ENCODE measurements around the gene PLXNA2. TPM values are rescaled to one million over a fixed set of nuclear protein-coding genes. Genes with fewer than 3 reads are reported as not detected.

Gene PLXNA2
- total RNA-seq, 4 donors from 2014 or later: 17.2 to 29.7 (median 24.6) TPM

DNA sequence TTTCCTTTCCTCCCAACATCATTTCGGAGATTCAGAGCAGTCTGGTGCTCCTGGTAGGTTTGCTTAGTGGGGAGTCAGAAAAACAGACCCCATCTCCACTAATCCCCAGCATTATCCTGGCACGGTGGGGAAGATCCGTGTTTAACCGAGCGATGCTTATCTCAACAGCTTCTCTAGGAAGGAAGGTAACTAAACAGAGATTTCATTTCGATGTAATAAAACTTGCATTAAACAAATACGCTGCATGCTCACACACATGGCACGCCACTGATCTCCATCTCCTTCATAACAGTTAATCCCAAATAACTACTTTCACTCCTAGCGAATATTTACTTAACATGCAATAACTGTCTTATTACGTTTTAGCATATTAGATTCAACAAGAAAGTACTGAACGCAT is 188.6 kb downstream of the PLXNA2 start:
- Histone ChIP-seq H3K27me3 (no peaks in the 10 kb centered on the region), H3K9me3 (no peaks in the 10 kb centered on the region), H3K4me3 (no peak overlapping the region), H3K27ac (no peak overlapping the region), H3K36me3 (peaks cover 0 to 48% (median 0%) of the 10 kb centered on the region in 3 donors), H3K4me1 (peaks cover 0 to 16% (median 3%) of the 10 kb centered on the region in 4 donors)
- 96% methylated on average over 11 of the region's 11 CpGs for WGBS, 2 donors
- DNase-seq (ENCODE audit: low spot score in 2 of 2): no peak
- TF ChIP-seq, protein P1, sequence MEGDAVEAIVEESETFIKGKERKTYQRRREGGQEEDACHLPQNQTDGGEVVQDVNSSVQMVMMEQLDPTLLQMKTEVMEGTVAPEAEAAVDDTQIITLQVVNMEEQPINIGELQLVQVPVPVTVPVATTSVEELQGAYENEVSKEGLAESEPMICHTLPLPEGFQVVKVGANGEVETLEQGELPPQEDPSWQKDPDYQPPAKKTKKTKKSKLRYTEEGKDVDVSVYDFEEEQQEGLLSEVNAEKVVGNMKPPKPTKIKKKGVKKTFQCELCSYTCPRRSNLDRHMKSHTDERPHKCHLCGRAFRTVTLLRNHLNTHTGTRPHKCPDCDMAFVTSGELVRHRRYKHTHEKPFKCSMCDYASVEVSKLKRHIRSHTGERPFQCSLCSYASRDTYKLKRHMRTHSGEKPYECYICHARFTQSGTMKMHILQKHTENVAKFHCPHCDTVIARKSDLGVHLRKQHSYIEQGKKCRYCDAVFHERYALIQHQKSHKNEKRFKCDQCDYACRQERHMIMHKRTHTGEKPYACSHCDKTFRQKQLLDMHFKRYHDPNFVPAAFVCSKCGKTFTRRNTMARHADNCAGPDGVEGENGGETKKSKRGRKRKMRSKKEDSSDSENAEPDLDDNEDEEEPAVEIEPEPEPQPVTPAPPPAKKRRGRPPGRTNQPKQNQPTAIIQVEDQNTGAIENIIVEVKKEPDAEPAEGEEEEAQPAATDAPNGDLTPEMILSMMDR (IDR thresholded peaks at IDR 0.05): no peak
- TF ChIP-seq EP300 (IDR thresholded peaks at IDR 0.05): no peak
- TF ChIP-seq POLR2A (IDR thresholded peaks at IDR 0.05): no peak

DNA sequence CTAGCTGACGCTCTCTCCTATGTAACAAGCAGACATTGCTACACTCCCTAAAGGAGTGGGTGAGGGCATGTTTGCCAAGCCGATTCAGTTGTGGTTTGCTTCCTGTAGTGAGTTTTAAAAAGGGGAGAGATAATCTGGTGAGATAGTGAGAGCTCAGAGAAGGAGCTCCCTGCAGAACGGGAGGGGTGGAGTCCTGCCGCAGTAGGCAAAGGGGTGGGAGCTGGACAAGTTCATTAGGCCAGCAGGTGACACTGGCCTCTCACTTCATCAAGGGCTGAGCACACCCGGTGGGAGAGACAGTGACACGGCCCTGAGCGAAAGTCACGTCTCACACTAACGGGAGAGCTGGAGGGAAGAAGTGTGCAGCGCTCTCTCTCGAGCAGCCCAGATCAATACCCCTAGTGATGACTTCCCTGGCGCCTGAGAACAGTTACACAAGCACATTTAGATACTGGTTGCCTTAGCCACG is 189.2 kb downstream of the PLXNA2 start:
- WGBS, 2 donors: 70 to 73% methylated on average over 13 of the region's 13 CpGs
- H3K9me3 ChIP-seq: no peaks in the 10 kb centered on the region
- DNase-seq (ENCODE audit: low spot score in 2 of 2): no peak
- TF ChIP-seq, protein P1 (IDR thresholded peaks at IDR 0.05): no peak
- no peaks in the 10 kb centered on the region for H3K27me3 ChIP-seq
- H3K36me3 ChIP-seq: peaks cover 0 to 43% (median 0%) of the 10 kb centered on the region in 3 donors
- H3K4me3 ChIP-seq: no peak overlapping the region
- peaks cover 0 to 16% (median 3%) of the 10 kb centered on the region in 4 donors for H3K4me1 ChIP-seq
- H3K27ac ChIP-seq: no peak overlapping the region

DNA sequence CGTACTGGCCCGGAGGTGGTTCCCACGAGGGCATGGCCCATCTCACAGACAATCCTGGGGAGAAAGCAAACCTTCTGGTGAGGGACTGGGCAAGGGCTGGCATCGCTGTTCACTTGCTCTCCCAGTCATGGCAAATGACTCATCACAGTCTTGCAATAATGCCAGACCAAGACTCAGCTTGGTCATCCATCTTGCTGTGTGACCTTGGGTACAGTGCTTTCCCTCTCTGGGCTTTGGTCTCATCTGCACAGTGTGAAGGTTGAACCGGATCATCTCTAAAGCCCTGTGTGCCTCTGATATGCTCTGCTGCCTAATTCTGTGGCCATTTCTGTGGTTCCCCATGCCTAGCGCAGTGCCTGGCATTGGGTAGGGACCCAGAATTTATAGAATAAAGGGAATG is 189.7 kb downstream of the PLXNA2 start:
- Histone ChIP-seq H3K4me1 (peaks cover 0 to 16% (median 3%) of the 10 kb centered on the region in 4 donors), H3K4me3 (no peak overlapping the region), H3K27ac (no peak overlapping the region), H3K36me3 (peaks cover 0 to 41% (median 0%) of the 10 kb centered on the region in 3 donors), H3K9me3 (no peaks in the 10 kb centered on the region), H3K27me3 (no peaks in the 10 kb centered on the region)
- 83 to 93% methylated on average over 2 to 6 of the region's 6 CpGs for WGBS, 2 donors
- DNase-seq (ENCODE audit: low spot score in 2 of 2): no peak
- no peak for TF ChIP-seq EP300 (IDR thresholded peaks at IDR 0.05)
- TF ChIP-seq, protein P1 (IDR thresholded peaks at IDR 0.05): no peak
- no peak for TF ChIP-seq POLR2A (IDR thresholded peaks at IDR 0.05)

DNA sequence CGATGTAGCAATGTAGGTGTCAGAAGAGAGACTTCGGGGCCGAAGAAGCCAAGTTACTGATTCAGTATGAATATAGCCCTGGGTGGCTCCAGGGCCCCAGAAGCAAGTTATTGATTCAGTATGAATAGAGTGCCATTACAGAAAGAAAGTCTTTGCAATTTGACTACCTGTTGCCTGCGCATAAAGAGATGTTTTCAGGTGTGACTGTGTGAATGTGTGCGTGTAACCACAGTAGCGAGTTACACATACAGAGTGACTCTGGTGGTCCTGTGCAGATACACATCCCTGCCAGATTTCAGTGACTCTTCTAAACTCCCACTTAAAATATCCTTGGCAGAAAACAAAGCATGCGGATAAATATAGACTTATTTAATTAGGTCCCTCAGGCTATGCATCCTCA is 190.5 kb downstream of the PLXNA2 start:
- Histone ChIP-seq H3K4me1 (peaks cover 0 to 12% (median 0%) of the 10 kb centered on the region in 4 donors), H3K27ac (no peak overlapping the region), H3K27me3 (no peaks in the 10 kb centered on the region), H3K36me3 (peaks cover 0 to 41% (median 0%) of the 10 kb centered on the region in 3 donors), H3K4me3 (no peak overlapping the region), H3K9me3 (no peaks in the 10 kb centered on the region)
- DNase-seq (ENCODE audit: low spot score in 2 of 2): no peak
- no peak for TF ChIP-seq POLR2A (IDR thresholded peaks at IDR 0.05)
- TF ChIP-seq, protein P1 (IDR thresholded peaks at IDR 0.05): no peak
- no peak for TF ChIP-seq EP300 (IDR thresholded peaks at IDR 0.05)
- 92 to 98% methylated on average over 7 of the region's 7 CpGs for WGBS, 2 donors

DNA sequence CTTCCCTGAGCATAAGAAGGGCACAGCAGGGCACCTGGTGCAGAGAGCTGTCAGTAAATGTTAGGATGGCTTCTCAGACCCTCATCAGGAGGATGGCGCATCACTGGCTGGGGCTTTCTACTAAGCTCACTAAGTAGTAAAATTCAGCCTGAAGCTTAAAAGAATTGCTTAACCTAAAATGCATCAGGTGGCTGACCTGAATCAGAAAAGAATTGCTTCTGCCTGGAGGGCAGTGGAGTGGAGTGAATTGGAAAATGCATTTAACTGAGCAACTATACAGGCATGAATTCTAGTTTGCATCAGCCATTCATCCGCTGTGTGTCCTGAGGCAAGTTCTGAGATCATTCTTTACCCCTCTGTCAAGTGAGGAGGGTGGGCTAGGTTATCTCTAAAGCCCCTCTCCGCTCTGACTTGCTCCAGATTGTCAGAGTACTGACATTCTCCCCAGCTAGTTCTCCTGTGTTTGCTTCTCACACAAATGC is 191.2 kb downstream of the PLXNA2 start:
- TF ChIP-seq EP300 (IDR thresholded peaks at IDR 0.05) (no peak), POLR2A (IDR thresholded peaks at IDR 0.05) (no peak)
- TF ChIP-seq, protein P1 (IDR thresholded peaks at IDR 0.05): no peak
- Histone ChIP-seq H3K4me1 (peaks cover 0 to 12% (median 6%) of the 10 kb centered on the region in 4 donors), H3K27me3 (no peaks in the 10 kb centered on the region), H3K27ac (no peak overlapping the region), H3K36me3 (peaks cover 0 to 39% (median 0%) of the 10 kb centered on the region in 3 donors), H3K9me3 (no peaks in the 10 kb centered on the region), H3K4me3 (no peak overlapping the region)
- DNase-seq (ENCODE audit: low spot score in 2 of 2): no peak
- WGBS, 2 donors: 94 to 100% methylated on average over 3 of the region's 3 CpGs
